ENCODE measurements around the gene ARSB. TPM values are rescaled to one million over a fixed set of nuclear protein-coding genes. Genes with fewer than 3 reads are reported as not detected.
"Not testable (repeated sequence)": the region's sequence is repeated elsewhere in the genome, so short reads cannot be mapped to it uniquely, and the experiment has no call there.

ARSB gene
- total RNA-seq, 1 donor from 2014 or later: 21.4 TPM

- no peaks in the 10 kb centered on the region for H3K36me3 Mint-ChIP-seq
- H3K4me3 Mint-ChIP-seq: no peak overlapping the region
- H3K27me3 Mint-ChIP-seq (ENCODE audit: low read depth): no peaks in the 10 kb centered on the region
- no peak overlapping the region for H3K27ac Mint-ChIP-seq
- DNase-seq (ENCODE audit: low spot score in 2 of 2, unreplicated experiment in 2 of 2): no peak
- TF ChIP-seq CTCF (IDR thresholded peaks at IDR 0.05; ENCODE audit: unreplicated experiment): no peak
- H3K4me1 Mint-ChIP-seq: peaks cover 16% of the 10 kb centered on the region
- peaks cover 5% of the 10 kb centered on the region for H3K9me3 Mint-ChIP-seq
These were observed 220.0 kb downstream of the ARSB start for GRCh38 chr5:78765116-78765515.

- no peaks in the 10 kb centered on the region for H3K36me3 Mint-ChIP-seq
- no peak overlapping the region for H3K4me3 Mint-ChIP-seq
- peaks cover 5% of the 10 kb centered on the region for H3K9me3 Mint-ChIP-seq
- TF ChIP-seq CTCF (IDR thresholded peaks at IDR 0.05; ENCODE audit: unreplicated experiment): no peak
- peaks cover 16% of the 10 kb centered on the region for H3K4me1 Mint-ChIP-seq
- no peak for DNase-seq (ENCODE audit: low spot score in 2 of 2, unreplicated experiment in 2 of 2)
- H3K27ac Mint-ChIP-seq: no peak overlapping the region
- H3K27me3 Mint-ChIP-seq (ENCODE audit: low read depth): no peaks in the 10 kb centered on the region
These were observed 221.4 kb downstream of the ARSB start for GRCh38 chr5:78763659-78764189.

GRCh38 chr5:78762743-78763142 is 222.4 kb downstream of the ARSB start:
- H3K4me1 Mint-ChIP-seq: peaks cover 14% of the 10 kb centered on the region
- H3K9me3 Mint-ChIP-seq; H3K36me3 Mint-ChIP-seq; DNase-seq (ENCODE audit: low spot score in 2 of 2, unreplicated experiment in 2 of 2); H3K27ac Mint-ChIP-seq; H3K4me3 Mint-ChIP-seq; H3K27me3 Mint-ChIP-seq (ENCODE audit: low read depth): not testable (repeated sequence)

- no peak overlapping the region for H3K27ac Mint-ChIP-seq
- no peaks in the 10 kb centered on the region for H3K27me3 Mint-ChIP-seq (ENCODE audit: low read depth)
- no peak for DNase-seq (ENCODE audit: low spot score in 2 of 2, unreplicated experiment in 2 of 2)
- no peak for TF ChIP-seq CTCF (IDR thresholded peaks at IDR 0.05; ENCODE audit: unreplicated experiment)
- peaks cover 13% of the 10 kb centered on the region for H3K4me1 Mint-ChIP-seq
- H3K9me3 Mint-ChIP-seq: peaks cover 5% of the 10 kb centered on the region
- H3K36me3 Mint-ChIP-seq: no peaks in the 10 kb centered on the region
- H3K4me3 Mint-ChIP-seq: no peak overlapping the region
These were observed 223.3 kb downstream of the ARSB start for GRCh38 chr5:78761840-78762239.

GRCh38 chr5:78760770-78761169 is 224.3 kb downstream of the ARSB start:
- Mint-ChIP-seq H3K27ac (no peak overlapping the region), H3K4me1 (peaks cover 7% of the 10 kb centered on the region), H3K36me3 (no peaks in the 10 kb centered on the region), H3K4me3 (no peak overlapping the region), H3K27me3 (ENCODE audit: low read depth) (no peaks in the 10 kb centered on the region), H3K9me3 (peaks cover 5% of the 10 kb centered on the region)
- no peak for DNase-seq (ENCODE audit: low spot score in 2 of 2, unreplicated experiment in 2 of 2)
- TF ChIP-seq CTCF (IDR thresholded peaks at IDR 0.05; ENCODE audit: unreplicated experiment): no peak

- Mint-ChIP-seq H3K4me1 (peaks cover 5% of the 10 kb centered on the region), H3K9me3 (peaks cover 5% of the 10 kb centered on the region), H3K36me3 (no peaks in the 10 kb centered on the region), H3K27ac (no peak overlapping the region), H3K27me3 (ENCODE audit: low read depth) (no peaks in the 10 kb centered on the region), H3K4me3 (no peak overlapping the region)
- TF ChIP-seq CTCF (IDR thresholded peaks at IDR 0.05; ENCODE audit: unreplicated experiment): no peak
- no peak for DNase-seq (ENCODE audit: low spot score in 2 of 2, unreplicated experiment in 2 of 2)
These were observed 224.7 kb downstream of the ARSB start for GRCh38 chr5:78760366-78760765.
